ENCODE results near the gene PMM2. TPM values are rescaled to one million over a fixed set of nuclear protein-coding genes. Genes with fewer than 3 reads are reported as not detected.

Gene PMM2
- total and polyA plus RNA-seq, 2 experiments from 2014 or later = 38.2 to 60.4 TPM

DNA sequence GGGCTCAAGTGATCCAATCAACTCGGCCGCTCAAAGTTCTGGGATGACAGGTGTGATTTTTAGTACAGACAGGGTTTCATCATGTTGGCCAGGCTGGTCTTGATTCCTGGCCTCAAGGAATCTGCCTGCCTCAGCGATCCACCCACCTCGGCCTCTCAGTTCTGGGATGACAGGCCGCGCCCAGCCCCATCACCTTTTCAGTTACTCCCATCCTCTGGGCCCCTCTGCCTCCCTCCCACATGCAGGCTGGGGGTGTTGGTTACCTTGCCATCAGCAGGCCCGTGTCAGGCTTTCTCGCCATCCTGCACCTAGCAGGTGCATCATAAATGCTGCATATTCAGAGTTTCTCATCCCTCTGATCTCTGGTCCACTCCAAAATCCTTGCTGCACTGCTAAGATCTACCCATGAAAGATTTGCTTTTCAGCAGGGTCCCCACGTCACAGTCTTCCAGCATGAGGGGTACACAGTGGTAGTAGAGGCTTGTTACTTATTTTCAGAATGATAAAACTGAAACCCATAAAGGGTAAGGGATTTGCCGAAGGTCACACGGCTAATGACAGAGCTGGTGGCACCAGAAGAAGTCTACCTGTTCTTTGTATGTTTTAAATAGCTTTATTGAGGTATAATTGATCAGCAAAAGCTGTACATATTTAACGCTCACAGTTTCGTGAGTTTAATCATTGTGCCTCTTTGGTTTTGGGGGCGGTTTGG, 16.6 kb downstream of the PMM2 start:
- Histone ChIP-seq H3K9me2 (ENCODE audit: insufficient read depth) (no peaks in the 10 kb centered on the region), H3F3A (replicated peaks; ENCODE audit: low read depth) (peaks cover 20% of the 10 kb centered on the region; the same call in 1 of the 2 replicates), H3K27me3 (ENCODE audit: insufficient read depth) (no peaks in the 10 kb centered on the region), H3K79me2 (replicated peaks; ENCODE audit: insufficient read depth) (peaks cover 13% of the 10 kb centered on the region), H2AFZ (no peak overlapping the region), H4K20me1 (replicated peaks; ENCODE audit: insufficient read depth) (peaks cover 9% of the 10 kb centered on the region), H3K4me3 (no peak overlapping the region), H3K36me3 (ENCODE audit: insufficient read depth) (peaks cover 69% of the 10 kb centered on the region), H3K27ac (ENCODE audit: low read depth) (no peak overlapping the region), H3K4me1 (ENCODE audit: insufficient read depth) (no peaks in the 10 kb centered on the region), H3K4me2 (no peak overlapping the region)
- Mint-ChIP-seq H3K4me3 (no peak overlapping the region), H3K4me1 (peaks cover 2% of the 10 kb centered on the region; the same call in 1 of the 3 replicates), H3K27ac (no peak overlapping the region), H3K36me3 (ENCODE audit: low read depth) (peaks cover 94% of the 10 kb centered on the region), H3K9me3 (no peaks in the 10 kb centered on the region), H3K27me3 (ENCODE audit: insufficient read depth, low read depth, poor library complexity) (peaks cover 4% of the 10 kb centered on the region)
- TF ChIP-seq NANOG (IDR thresholded peaks at IDR 0.05; ENCODE audit: borderline replicate concordance) = no peak
- no peak for TF ChIP-seq STAT1 (IDR thresholded peaks at IDR 0.05; ENCODE audit: unreplicated experiment)
- no peak for TF ChIP-seq ETS1 (IDR thresholded peaks at IDR 0.05)
- TF ChIP-seq, protein P1, sequence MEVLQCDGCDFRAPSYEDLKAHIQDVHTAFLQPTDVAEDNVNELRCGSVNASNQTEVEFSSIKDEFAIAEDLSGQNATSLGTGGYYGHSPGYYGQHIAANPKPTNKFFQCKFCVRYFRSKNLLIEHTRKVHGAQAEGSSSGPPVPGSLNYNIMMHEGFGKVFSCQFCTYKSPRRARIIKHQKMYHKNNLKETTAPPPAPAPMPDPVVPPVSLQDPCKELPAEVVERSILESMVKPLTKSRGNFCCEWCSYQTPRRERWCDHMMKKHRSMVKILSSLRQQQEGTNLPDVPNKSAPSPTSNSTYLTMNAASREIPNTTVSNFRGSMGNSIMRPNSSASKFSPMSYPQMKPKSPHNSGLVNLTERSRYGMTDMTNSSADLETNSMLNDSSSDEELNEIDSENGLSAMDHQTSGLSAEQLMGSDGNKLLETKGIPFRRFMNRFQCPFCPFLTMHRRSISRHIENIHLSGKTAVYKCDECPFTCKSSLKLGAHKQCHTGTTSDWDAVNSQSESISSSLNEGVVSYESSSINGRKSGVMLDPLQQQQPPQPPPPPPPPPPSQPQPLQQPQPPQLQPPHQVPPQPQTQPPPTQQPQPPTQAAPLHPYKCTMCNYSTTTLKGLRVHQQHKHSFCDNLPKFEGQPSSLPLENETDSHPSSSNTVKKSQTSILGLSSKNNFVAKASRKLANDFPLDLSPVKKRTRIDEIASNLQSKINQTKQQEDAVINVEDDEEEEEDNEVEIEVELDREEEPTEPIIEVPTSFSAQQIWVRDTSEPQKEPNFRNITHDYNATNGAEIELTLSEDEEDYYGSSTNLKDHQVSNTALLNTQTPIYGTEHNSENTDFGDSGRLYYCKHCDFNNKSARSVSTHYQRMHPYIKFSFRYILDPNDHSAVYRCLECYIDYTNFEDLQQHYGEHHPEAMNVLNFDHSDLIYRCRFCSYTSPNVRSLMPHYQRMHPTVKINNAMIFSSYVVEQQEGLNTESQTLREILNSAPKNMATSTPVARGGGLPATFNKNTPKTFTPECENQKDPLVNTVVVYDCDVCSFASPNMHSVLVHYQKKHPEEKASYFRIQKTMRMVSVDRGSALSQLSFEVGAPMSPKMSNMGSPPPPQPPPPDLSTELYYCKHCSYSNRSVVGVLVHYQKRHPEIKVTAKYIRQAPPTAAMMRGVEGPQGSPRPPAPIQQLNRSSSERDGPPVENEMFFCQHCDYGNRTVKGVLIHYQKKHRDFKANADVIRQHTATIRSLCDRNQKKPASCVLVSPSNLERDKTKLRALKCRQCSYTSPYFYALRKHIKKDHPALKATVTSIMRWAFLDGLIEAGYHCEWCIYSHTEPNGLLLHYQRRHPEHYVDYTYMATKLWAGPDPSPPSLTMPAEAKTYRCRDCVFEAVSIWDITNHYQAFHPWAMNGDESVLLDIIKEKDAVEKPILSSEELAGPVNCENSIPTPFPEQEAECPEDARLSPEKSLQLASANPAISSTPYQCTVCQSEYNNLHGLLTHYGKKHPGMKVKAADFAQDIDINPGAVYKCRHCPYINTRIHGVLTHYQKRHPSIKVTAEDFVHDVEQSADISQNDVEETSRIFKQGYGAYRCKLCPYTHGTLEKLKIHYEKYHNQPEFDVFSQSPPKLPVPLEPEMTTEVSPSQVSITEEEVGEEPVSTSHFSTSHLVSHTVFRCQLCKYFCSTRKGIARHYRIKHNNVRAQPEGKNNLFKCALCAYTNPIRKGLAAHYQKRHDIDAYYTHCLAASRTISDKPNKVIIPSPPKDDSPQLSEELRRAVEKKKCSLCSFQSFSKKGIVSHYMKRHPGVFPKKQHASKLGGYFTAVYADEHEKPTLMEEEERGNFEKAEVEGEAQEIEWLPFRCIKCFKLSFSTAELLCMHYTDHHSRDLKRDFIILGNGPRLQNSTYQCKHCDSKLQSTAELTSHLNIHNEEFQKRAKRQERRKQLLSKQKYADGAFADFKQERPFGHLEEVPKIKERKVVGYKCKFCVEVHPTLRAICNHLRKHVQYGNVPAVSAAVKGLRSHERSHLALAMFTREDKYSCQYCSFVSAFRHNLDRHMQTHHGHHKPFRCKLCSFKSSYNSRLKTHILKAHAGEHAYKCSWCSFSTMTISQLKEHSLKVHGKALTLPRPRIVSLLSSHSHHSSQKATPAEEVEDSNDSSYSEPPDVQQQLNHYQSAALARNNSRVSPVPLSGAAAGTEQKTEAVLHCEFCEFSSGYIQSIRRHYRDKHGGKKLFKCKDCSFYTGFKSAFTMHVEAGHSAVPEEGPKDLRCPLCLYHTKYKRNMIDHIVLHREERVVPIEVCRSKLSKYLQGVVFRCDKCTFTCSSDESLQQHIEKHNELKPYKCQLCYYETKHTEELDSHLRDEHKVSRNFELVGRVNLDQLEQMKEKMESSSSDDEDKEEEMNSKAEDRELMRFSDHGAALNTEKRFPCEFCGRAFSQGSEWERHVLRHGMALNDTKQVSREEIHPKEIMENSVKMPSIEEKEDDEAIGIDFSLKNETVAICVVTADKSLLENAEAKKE (CRISPR knock-in tag; IDR thresholded peaks at IDR 0.05) = no peak
- TF ChIP-seq CREB1 (CRISPR knock-in tag; IDR thresholded peaks at IDR 0.05; ENCODE audit: low read depth) = no peak
- no peak for TF ChIP-seq EZH2phosphoT487 (IDR thresholded peaks at IDR 0.05; ENCODE audit: unreplicated experiment)
- DNase-seq (ENCODE audit: low spot score) (no peak), ATAC-seq (no peak)
